8988T (cell line): ENCODE results near the gene SHMT2.

Source experiments
- DNase-seq: peaks from one replicate; pipeline ENCODE4 v3.0.0; 2011

The SHMT2 gene

DNA sequence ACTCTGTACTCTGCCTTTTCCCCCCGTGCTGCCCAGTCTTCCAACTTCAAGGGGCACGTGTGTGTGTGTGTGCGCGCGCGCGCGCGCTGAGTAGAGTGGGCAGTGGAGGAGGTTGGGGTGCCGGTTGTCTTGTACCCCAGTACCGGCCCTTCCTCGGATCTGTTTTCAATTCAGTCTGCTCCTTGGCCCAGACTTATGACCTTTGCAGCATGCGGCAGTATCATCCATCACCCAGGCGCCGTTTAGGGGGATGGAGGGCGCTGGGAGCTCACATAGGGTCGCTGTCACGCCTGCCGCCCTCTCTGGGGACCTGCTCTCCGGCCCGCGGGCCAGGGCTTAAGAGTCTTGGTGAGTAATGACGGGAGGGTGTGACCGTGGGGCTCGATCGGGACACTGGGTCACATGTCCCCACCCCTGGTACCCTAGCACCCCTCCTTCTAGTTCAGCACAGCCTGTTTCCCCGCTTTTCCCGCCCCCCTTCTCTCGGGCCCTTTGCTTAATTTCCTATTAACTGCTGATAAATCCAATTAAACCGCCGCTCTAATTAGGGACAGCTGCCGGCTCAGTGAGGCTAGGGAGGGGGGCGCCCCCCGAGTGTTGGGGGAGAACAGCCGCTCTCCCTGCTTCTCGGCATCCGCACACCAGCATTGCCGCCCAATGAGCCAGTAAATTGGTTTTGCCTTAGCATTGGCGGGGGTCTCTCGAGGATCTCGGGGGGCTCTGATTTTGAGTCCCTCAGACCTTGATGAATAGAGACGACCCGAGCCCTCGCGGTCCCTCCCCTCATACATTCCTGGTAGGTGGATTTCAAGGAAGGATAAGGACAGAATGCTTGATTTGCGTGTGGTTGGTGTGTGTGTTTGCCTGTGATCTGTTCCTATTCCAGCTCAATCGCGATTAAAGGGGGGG is 12.1 kb downstream of the SHMT2 start:
- DNase-seq: no peak

DNA sequence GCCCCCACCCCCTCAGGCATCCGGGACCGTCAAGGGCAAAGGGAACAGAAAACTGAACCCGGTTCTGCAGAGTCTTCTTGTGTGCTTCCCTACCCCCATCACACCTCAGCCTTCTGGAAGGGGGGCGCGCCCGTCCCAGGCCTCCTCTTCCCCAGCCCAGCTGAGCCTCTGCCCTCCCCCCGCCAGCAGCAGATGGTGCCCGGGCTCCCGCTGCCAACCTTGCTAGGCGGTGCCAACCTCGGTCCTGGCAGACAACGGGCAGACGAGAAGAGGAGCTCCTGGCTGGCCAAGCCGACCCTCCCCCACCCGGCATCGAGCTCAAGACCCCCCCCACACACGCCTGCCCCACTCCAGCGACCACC is 12.8 kb downstream of the SHMT2 start:
- no peak for DNase-seq

- DNase-seq: peak; percentile 79
Observed at GRCh38 chr12:57242691-57243454, 13.4 kb downstream of the SHMT2 start.

DNA sequence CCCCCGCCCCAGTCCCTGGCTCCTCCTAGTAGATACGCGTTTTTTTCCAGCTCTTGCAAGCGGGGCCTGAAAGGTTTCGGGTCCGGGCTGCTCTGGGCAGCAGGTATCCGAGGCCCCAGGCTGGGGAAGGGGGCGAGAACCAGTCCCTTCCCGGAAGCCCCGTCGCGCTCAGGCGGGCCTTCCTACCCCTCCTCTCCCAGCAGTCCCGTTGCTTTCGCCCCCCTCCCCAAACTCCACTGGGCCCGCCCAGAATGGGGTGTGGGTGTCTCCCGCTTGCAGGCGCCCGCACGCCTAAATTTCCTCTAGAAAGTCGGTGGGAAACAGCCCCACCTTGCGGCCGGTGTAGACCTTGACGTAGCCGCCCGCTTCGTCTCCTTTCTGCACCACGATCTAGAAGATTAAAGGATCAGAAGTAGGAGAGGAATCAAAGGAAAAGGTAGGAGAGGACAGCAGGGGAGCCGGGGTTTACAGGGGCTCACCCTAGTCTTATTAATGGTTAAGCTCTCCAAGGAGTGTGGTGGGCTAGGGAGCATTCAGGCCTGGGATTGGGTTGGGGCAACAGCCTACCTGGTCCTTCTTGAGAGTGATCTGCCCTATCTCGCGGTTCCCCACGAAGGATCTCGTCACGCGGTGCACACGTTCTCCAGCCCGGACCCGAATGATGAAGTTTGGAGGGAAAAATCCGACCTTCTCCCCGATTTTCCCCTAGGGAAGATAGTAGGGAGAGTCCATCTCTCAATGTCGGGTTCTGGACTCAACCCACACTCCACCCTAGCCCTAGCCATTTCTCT is 14.2 kb downstream of the SHMT2 start:
- DNase-seq: peak; percentile 89

DNA sequence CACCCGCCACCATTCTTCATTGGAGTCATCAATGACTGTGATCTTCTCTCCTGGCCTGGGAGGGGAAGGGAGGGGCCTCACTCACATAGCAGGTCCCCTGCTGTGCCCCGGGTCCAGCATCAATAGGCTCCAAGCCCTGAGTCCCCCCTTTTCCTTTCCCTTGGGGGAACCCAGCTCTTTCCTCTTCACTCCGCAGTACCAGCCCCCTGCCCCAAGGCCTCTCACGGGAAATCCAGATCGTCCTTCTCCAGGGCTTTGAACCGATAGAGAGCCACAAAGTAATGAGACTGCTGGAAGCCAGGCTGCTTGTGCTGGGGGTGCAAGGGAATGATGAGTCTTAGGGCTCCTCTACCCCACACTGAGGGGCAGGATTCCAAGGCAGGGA is 14.8 kb downstream of the SHMT2 start:
- no peak for DNase-seq

DNA sequence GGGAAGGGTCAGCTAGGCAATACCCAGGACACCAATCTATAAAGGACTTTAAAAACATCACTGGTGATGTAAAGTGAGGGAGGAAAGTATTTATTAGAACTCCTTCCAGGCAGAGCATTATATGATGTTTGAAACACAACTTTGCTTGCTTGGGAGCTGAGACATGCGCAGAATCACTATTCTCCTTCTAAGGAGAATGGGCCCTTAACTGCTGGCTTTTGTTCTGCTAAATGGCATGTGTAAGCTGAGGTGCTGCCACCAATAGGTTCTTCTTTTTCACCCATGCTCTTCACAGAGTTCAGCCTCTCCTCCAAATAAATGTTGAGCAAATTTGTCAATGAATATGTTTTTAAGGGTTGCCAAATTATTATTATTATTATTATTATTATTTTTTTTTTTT is 17.5 kb downstream of the SHMT2 start:
- no peak for DNase-seq

- no peak for DNase-seq
Observed at GRCh38 chr12:57248934-57249742, 19.6 kb downstream of the SHMT2 start.

GRCh38 chr12:57250541-57250940 is 21.0 kb downstream of the SHMT2 start:
- no peak for DNase-seq

GRCh38 chr12:57250956-57251355 is 21.4 kb downstream of the SHMT2 start, which contains the start of gene STAC3:
Gene STAC3 (minus strand): TSS chr12:57251187. CDS start chr12:57249636, 1,551 bp downstream.
- DNase-seq: no peak

DNA sequence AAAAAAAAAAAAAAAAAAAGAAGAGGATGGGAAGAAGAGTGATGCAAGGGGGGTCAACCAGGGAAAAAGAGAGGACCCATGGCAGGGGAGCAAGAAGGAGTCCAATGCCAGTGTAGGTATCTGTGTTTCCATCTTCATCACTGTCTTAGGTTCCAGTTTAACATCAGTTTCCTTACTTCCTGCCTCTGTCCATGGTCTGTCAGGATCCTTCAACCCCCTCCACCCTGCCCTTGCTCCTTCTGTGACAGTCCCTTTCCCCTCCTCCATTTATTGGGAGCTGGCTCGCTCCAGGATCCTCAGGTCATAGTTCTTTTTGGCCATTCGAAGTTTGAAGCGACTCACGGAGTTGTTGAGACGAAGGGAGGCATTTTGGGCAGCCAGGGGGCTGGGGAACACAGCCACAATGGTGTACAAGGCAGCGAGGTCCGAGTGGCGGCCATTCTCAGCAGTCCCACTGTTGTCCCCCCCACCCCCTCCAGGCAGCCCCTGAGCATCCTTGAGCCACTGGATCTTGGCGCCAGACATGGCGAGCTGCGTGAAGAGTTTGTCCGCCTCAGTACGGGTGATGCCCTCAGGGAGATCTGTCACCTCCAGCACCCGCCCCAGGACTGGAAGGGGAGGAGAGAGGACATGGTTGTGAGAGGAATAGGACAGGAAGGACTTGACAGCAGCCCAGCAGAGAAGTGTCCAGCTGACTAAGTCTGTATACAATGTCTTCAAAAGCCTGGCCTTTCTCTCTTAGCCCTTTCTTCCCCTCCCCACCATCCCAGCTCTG is 25.2 kb downstream of the SHMT2 start:
- DNase-seq: no peak

GRCh38 chr12:57255916-57256315 is 26.4 kb downstream of the SHMT2 start:
- no peak for DNase-seq

DNA sequence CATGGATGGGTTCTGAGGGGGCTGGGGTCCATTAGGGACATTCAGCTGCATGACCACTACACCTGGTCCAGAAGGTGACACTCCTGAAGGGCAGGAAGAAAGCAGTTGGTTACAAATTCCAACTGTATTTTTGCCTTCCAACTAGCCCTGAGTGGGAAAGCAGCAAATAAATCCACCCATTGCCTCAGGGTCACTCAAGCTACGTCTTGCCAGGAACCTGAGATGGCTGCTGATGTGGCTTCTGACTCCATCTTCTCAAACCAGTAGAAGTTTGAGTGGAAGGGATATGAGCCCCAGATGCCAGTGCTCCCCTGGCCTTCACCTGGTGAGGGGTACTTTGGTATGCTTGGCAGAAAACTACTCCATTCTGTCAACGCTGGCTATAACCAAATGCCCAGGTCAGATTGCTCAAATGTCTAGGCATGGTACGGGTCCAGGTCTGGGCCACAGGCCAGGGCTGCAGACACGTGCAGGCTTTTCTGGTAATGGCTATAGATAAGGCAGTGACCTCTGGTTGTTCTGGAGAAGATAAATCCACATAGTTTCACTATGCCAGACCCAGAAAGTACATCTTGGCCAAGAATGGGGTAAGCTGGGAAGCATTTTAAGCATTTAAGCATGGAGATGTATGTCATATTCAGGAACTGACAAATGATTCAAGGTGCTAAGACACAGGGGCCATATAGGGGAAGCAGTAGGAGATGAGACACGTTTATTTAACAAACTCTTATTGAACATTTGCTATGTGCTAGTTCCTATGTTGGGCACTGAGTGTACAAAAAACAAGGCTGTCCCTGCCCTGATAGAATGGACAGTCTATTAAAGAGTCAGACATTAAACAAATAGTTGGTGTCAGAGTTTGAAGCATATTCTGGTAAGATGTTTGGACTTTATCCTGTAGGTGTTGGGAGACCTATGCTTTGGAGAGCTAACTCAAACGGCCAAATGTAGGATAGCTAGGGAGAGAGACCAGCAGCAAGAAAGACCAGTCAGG is 29.8 kb downstream of the SHMT2 start:
- no peak for DNase-seq

DNA sequence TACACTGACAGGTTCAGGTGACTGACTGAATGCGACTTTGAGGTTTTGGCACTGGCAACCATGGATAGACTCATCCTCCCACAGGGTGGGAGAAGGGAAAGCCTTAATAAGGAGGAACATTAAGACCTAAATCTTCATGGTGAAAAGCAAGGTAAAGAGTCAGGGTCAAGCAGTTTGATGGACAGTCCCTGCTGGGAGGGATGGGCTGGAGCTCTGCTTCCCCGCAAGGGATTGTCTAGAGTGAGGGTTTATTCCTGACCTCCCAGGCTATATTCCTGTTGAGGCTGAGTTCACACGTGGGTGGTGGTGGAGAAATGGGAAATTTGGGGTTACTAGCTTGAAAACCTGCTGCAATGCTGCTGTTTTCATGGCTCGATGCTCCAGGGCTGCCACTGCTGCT is 30.9 kb downstream of the SHMT2 start:
- DNase-seq: no peak

GRCh38 chr12:57261428-57261865 is 31.9 kb downstream of the SHMT2 start:
- DNase-seq: no peak

GRCh38 chr12:57262126-57262822 is 32.8 kb downstream of the SHMT2 start:
- DNase-seq: no peak

GRCh38 chr12:57263096-57263495 is 33.6 kb downstream of the SHMT2 start:
- DNase-seq: no peak

GRCh38 chr12:57266681-57267080 is 37.2 kb downstream of the SHMT2 start:
- DNase-seq: no peak

DNA sequence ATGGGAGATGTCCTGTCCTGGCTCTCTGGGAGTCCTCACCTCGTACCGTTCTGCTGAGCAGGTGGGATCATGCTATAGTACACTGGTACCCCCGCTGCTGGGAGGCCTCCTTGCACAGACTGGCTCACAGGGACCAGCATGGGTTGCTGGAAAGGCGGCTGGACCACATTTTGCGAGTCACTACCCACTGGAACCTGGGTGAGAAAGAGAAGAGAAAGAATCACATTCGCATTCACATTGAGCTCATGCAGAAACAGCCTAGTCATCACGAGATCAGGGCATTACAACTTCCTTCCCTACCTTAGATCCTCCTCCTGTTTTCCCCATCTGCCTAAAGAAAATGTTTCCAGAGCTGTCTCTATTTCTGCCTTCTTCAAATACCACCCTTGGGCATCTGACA is 38.8 kb downstream of the SHMT2 start:
- no peak for DNase-seq

GRCh38 chr12:57270966-57271470 is 41.5 kb downstream of the SHMT2 start:
- DNase-seq: no peak
